DOHH2 (cell line): ENCODE measurements around the gene TRPC4AP.

ENCODE experiments used
- H3F3A ChIP-seq: fragments of 200-600 bp; sonication (generic), shearing (Covaris generic); 2 replicates; pipeline ENCODE4 v1.6.0; 2016; ENCODE audit warnings: antibody characterized with exemption, mild to moderate bottlenecking; ENCODE audit not compliant: control insufficient read depth, insufficient read depth
- H3K27ac ChIP-seq: fragments of 200-600 bp; sonication (generic); 2 replicates; pipeline ENCODE4 v1.5.1; 2014; ENCODE audit warnings: low read depth, mild to moderate bottlenecking, low read length, moderate library complexity
- H3K27me3 ChIP-seq: fragments of 200-600 bp; sonication (generic); 2 replicates; pipeline ENCODE4 v1.6.1; 2014; ENCODE audit warnings: mild to moderate bottlenecking, low read length, mixed read lengths; ENCODE audit not compliant: control insufficient read depth
- H3K36me3 ChIP-seq: fragments of 200-600 bp; sonication (generic); 2 replicates; pipeline ENCODE4 v1.6.1; 2014; ENCODE audit warnings: mild to moderate bottlenecking, low read length, moderate library complexity, mixed read lengths; ENCODE audit not compliant: control insufficient read depth
- H3K4me1 ChIP-seq: fragments of 200-600 bp; sonication (generic); 2 replicates; pipeline ENCODE4 v1.6.1; 2014; ENCODE audit warnings: mild to moderate bottlenecking, low read length, mixed read lengths; ENCODE audit not compliant: control insufficient read depth
- H3K4me2 ChIP-seq: fragments of 200-600 bp; sonication (generic); 2 replicates; pipeline ENCODE4 v1.6.0; 2014; ENCODE audit warnings: mild to moderate bottlenecking, low read length, moderate library complexity
- H3K4me3 ChIP-seq: fragments of 200-600 bp; sonication (generic); 2 replicates; pipeline ENCODE4 v1.5.1; 2014; ENCODE audit warnings: mild to moderate bottlenecking, low read length, mixed read lengths
- H3K79me2 ChIP-seq: fragments of 200-600 bp; sonication (generic); 2 replicates; pipeline ENCODE4 v1.6.1; 2014; ENCODE audit warnings: mild to moderate bottlenecking, low read length, mixed read lengths; ENCODE audit not compliant: control insufficient read depth
- H3K9me2 ChIP-seq: fragments of 200-600 bp; sonication (generic); replicated peaks from 2 replicates; pipeline ENCODE4 v1.6.1; 2014; ENCODE audit warnings: mild to moderate bottlenecking, low read length, mixed read lengths; ENCODE audit not compliant: control insufficient read depth
- H3K9me3 ChIP-seq: fragments of 200-600 bp; sonication (generic); 2 replicates; pipeline ENCODE4 v1.6.1; 2014; ENCODE audit warnings: antibody characterized with exemption, low read length, mixed read lengths; ENCODE audit not compliant: control insufficient read depth, insufficient read depth
- H4K20me1 ChIP-seq: fragments of 200-600 bp; sonication (generic); 2 replicates; pipeline ENCODE4 v1.6.0; 2014; ENCODE audit warnings: low read depth, mild to moderate bottlenecking, antibody characterized with exemption, low read length, moderate library complexity; ENCODE audit not compliant: control insufficient read depth, insufficient read depth
- EZH2phosphoT487 ChIP-seq: fragments of 200-600 bp; sonication (generic); IDR thresholded peaks from 2 replicates; pipeline ENCODE4 v1.6.1; 2017; ENCODE audit warnings: borderline replicate concordance, mild to moderate bottlenecking, antibody characterized with exemption, low read length, moderate library complexity, mixed read lengths
- TF ChIP-seq, protein P1 (sequence below): fragments of 200-600 bp; sonication (generic); IDR thresholded peaks from one replicate; pipeline ENCODE4 v1.5.1; 2014; ENCODE audit warnings: antibody characterized with exemption, mild to moderate bottlenecking, low read depth, low read length; ENCODE audit not compliant: poor library complexity, severe bottlenecking

The TRPC4AP gene

DNA sequence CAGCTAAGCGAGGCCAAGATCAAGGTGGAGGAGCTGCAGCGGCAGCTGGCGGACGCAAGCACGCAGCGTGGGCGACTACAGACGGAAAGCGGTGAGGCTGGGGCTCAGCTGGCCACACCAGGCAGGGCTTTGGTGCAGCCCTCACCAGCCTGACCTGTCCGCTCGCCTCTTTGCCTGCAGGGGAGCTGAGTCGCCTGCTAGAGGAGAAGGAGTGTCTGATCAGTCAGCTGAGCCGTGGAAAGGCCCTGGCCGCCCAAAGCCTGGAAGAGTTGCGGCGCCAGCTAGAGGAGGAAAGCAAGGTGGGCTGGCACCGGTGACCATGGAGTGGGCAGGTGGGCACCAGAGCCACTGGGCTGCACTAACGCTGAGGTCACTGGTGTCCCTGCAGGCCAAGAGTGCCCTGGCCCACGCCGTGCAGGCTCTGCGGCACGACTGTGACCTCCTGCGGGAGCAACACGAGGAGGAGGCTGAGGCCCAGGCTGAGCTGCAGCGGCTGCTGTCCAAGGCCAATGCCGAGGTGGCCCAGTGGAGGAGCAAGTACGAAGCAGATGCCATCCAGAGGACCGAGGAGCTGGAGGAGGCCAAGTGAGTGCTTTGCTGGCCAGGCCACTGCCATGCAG, 94.2 kb downstream of the TRPC4AP start:
- Histone ChIP-seq H3K9me3 (no peaks in the 10 kb centered on the region), H3K9me2 (no peaks in the 10 kb centered on the region), H4K20me1 (no peaks in the 10 kb centered on the region), H3K27ac (no peak overlapping the region), H3K4me1 (no peaks in the 10 kb centered on the region), H3K4me3 (no peak overlapping the region), H3K36me3 (peaks cover 41% of the 10 kb centered on the region), H3F3A (no peaks in the 10 kb centered on the region), H3K79me2 (no peaks in the 10 kb centered on the region), H3K4me2 (no peak overlapping the region), H3K27me3 (no peaks in the 10 kb centered on the region)
- TF ChIP-seq EZH2phosphoT487, result no peak
- TF ChIP-seq, protein P1, sequence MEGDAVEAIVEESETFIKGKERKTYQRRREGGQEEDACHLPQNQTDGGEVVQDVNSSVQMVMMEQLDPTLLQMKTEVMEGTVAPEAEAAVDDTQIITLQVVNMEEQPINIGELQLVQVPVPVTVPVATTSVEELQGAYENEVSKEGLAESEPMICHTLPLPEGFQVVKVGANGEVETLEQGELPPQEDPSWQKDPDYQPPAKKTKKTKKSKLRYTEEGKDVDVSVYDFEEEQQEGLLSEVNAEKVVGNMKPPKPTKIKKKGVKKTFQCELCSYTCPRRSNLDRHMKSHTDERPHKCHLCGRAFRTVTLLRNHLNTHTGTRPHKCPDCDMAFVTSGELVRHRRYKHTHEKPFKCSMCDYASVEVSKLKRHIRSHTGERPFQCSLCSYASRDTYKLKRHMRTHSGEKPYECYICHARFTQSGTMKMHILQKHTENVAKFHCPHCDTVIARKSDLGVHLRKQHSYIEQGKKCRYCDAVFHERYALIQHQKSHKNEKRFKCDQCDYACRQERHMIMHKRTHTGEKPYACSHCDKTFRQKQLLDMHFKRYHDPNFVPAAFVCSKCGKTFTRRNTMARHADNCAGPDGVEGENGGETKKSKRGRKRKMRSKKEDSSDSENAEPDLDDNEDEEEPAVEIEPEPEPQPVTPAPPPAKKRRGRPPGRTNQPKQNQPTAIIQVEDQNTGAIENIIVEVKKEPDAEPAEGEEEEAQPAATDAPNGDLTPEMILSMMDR, result no peak

DNA sequence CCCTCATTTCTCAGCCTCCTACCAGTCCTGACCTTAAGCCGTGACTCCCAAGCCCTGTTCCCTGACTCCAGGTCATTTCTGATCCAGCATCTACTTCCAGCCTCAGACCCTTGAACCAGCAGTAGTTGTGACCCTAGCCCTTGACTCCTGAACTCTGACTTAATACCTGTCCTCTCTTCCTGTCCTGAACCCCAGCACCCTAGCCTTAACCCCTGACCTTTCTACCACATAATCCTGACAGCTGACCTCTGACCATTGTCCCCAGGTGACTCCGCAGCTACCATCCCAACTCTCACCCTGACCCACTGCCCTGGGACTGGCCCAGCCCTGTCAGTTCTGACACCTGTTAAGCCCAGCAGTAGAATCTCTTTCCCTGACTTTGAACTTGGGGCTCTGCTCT, 94.8 kb downstream of the TRPC4AP start:
- no peak overlapping the region for H3K4me3 ChIP-seq
- no peaks in the 10 kb centered on the region for H3K27me3 ChIP-seq
- peaks cover 35% of the 10 kb centered on the region for H3K36me3 ChIP-seq
- no peaks in the 10 kb centered on the region for H3K79me2 ChIP-seq
- no peaks in the 10 kb centered on the region for H3K4me1 ChIP-seq
- no peaks in the 10 kb centered on the region for H3K9me3 ChIP-seq
- H3K4me2 ChIP-seq, result no peak overlapping the region
- TF ChIP-seq, protein P1, result no peak
- no peak for TF ChIP-seq EZH2phosphoT487
- no peak overlapping the region for H3K27ac ChIP-seq
- no peaks in the 10 kb centered on the region for H4K20me1 ChIP-seq
- no peaks in the 10 kb centered on the region for H3F3A ChIP-seq
- no peaks in the 10 kb centered on the region for H3K9me2 ChIP-seq

DNA sequence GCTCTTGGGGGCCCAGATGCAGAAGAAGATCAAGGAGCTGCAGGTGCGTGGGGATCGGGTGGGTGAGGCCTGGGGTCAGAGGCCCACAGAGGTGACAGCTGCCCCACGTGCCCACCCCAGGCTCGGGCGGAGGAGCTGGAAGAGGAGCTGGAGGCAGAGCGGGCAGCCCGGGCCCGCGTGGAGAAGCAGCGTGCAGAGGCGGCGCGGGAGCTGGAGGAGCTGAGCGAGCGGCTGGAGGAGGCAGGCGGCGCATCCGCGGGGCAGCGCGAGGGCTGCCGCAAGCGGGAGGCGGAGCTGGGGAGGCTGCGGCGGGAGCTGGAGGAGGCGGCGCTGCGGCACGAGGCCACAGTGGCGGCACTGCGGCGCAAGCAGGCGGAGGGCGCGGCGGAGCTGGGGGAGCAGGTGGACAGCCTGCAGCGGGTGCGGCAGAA, 95.5 kb downstream of the TRPC4AP start:
- Histone ChIP-seq H3K4me2 (no peak overlapping the region), H3K27ac (no peak overlapping the region), H3F3A (no peaks in the 10 kb centered on the region), H3K27me3 (no peaks in the 10 kb centered on the region), H3K4me3 (no peak overlapping the region), H3K9me3 (no peaks in the 10 kb centered on the region), H3K36me3 (peaks cover 29% of the 10 kb centered on the region), H3K4me1 (no peaks in the 10 kb centered on the region), H3K9me2 (no peaks in the 10 kb centered on the region), H3K79me2 (no peaks in the 10 kb centered on the region), H4K20me1 (no peaks in the 10 kb centered on the region)
- TF ChIP-seq, protein P1, result no peak
- TF ChIP-seq EZH2phosphoT487, result no peak
